ENCODE results near the gene RSAD2.
"Not testable (repeated sequence)": the region's sequence is repeated elsewhere in the genome, so short reads cannot be mapped to it uniquely, and the experiment has no call there.

The RSAD2 gene

DNA sequence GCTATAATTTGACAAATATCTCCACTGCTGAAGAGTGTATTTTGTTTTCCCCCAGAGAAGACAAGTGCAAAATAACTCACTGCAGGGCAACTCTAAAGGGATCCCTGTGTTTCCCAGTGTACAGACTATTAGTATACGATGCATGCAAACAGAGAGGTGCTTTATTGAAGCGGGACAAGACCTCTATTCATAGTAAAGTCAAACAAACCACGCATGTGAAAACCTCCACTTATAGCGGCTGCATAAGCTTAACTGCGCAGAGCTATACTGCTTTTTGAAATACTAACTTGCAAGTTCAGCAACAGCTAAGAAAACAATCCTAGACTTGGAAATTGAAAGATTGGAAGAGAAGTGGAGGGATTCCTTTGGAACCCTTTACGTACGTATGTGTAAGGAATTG is 55.3 kb downstream of the RSAD2 start:
- no peaks in the 10 kb centered on the region for H3K9me3 ChIP-seq
- H3K36me3 ChIP-seq, result no peaks in the 10 kb centered on the region
- no peak overlapping the region for H3K27ac ChIP-seq
- intact Hi-C loops (cut with DNase I; ENCODE audit: low total_unique reads), result no loop called here
- no peaks in the 10 kb centered on the region for H3K27me3 ChIP-seq
- H3K4me1 ChIP-seq, result no peaks in the 10 kb centered on the region
- no peak overlapping the region for H3K4me3 ChIP-seq
- DNase-seq, result no peak
- TF ChIP-seq, protein P1, sequence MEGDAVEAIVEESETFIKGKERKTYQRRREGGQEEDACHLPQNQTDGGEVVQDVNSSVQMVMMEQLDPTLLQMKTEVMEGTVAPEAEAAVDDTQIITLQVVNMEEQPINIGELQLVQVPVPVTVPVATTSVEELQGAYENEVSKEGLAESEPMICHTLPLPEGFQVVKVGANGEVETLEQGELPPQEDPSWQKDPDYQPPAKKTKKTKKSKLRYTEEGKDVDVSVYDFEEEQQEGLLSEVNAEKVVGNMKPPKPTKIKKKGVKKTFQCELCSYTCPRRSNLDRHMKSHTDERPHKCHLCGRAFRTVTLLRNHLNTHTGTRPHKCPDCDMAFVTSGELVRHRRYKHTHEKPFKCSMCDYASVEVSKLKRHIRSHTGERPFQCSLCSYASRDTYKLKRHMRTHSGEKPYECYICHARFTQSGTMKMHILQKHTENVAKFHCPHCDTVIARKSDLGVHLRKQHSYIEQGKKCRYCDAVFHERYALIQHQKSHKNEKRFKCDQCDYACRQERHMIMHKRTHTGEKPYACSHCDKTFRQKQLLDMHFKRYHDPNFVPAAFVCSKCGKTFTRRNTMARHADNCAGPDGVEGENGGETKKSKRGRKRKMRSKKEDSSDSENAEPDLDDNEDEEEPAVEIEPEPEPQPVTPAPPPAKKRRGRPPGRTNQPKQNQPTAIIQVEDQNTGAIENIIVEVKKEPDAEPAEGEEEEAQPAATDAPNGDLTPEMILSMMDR (IDR thresholded peaks at IDR 0.05), result no peak

DNA sequence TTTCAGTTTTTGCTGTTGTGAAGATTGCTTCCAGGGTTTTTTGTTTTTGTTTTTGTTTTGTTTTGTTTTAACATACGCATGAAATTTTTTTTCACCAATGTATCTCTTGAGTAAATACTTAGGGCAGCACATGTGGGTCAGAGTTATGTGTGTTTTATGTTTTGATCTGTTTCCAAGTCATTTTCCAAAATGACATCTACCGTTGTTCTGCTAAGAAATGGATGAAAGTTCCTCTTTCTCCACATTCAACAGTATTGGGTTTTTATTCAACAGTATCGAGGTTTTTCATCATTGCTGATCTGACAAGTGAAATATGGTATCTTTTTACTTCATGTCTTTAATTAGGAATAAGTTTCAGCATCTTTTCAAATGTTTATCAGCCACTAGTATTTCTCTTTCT is 56.3 kb downstream of the RSAD2 start:
- H3K4me1 ChIP-seq, result no peaks in the 10 kb centered on the region
- H3K9me3 ChIP-seq, result no peaks in the 10 kb centered on the region
- intact Hi-C loops (cut with DNase I; ENCODE audit: low total_unique reads), result no loop called here
- no peak overlapping the region for H3K27ac ChIP-seq
- no peak overlapping the region for H3K4me3 ChIP-seq
- H3K27me3 ChIP-seq, result no peaks in the 10 kb centered on the region
- DNase-seq, result no peak
- no peaks in the 10 kb centered on the region for H3K36me3 ChIP-seq
- TF ChIP-seq, protein P1 (IDR thresholded peaks at IDR 0.05), result no peak

DNA sequence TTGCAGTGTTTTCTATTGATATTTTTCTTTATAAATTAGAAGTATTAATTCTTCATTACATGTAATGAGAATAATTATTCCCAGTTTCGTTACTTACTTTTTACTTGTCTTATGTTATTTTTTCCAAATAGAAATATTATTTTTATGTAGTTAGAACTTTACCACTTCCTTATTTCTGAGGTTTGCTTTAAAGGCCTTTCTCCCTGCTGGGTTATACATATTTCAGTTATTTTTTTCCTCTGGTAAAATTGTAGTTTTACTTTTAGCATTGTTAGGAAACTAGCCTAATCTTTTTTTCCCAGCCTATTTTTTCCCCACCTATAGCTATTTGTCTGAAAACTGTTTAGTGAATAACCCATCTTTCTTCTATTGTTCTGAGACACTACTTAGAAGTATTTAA is 56.8 kb downstream of the RSAD2 start:
- H3K27ac ChIP-seq, result no peak overlapping the region

DNA sequence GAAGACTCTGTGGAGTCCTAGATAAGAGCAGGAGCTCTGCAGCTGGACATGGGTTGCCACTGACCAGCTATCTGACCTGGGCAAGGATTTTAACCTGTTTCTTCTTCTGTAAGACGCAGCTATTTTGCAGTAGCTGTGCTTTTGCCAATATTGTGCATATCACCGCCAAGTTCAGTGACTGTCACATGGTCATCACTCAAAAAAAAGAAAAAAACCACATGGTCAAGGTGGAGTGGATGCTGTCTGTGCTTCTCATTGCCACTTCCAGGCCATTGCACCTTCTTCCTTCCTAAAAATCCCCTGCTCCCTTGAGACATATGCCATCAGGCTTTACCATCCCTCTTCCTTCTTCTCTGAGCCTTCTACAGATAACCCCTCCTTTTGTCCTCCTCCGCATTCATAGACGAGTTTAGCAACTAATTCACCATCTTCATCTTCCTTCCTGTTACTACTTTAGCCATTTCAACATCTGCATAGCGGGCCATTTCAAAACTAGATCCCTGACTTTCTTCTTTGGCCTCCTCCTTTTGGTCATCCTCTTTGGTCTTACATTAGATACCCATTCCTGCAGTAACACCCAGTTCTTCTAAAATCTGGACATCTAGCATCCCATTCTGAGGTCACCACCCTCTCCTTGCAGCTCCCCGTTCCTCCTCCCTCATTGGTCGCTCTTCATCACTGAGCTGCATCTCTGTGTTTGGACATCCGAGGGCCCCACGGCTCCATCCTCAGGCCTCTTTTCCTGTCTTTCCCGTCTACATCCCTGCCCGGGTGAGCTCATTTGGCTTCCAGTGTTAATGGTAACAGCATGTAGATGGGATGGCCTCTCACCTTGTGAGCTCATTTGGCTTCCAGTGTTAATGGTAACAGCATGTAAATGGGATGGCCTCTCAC is 57.4 kb downstream of the RSAD2 start:
- Histone ChIP-seq H3K4me1 (no peaks in the 10 kb centered on the region), H3K36me3 (no peaks in the 10 kb centered on the region), H3K9me3 (no peaks in the 10 kb centered on the region), H3K4me3 (no peak overlapping the region), H3K27ac (no peak overlapping the region), H3K27me3 (no peaks in the 10 kb centered on the region)
- DNase-seq, result no peak
- TF ChIP-seq, protein P1 (IDR thresholded peaks at IDR 0.05), result no peak
- intact Hi-C loops (cut with DNase I; ENCODE audit: low total_unique reads), result no loop called here

More for the DNA sequence above, 56.8 kb downstream of the RSAD2 start:
- intact Hi-C loops (cut with DNase I; ENCODE audit: low total_unique reads), result no loop called here
- H3K36me3 ChIP-seq, result no peaks in the 10 kb centered on the region
- no peaks in the 10 kb centered on the region for H3K27me3 ChIP-seq
- H3K4me1 ChIP-seq, result no peaks in the 10 kb centered on the region
- TF ChIP-seq, protein P1 (IDR thresholded peaks at IDR 0.05), result no peak
- H3K9me3 ChIP-seq, result no peaks in the 10 kb centered on the region
- H3K4me3 ChIP-seq, result no peak overlapping the region
- no peak for DNase-seq

DNA sequence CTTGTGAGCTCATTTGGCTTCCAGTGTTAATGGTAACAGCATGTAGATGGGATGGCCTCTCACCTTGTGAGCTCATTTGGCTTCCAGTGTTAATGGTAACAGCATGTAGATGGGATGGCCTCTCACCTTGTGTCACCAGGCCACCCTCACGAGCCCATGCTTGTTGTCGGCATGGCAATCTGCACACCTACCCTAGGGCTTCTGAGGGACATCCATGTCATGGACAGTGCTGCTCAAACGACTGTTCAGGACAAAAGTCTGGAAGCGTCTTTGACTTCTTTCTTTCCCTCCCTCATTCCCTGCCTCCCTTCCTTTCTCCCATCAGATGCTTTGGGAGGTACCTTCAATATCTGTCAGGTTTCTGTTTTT is 58.1 kb downstream of the RSAD2 start:
- H3K27ac ChIP-seq; H3K9me3 ChIP-seq; H3K36me3 ChIP-seq; intact Hi-C loops (cut with DNase I; ENCODE audit: low total_unique reads); DNase-seq; H3K4me3 ChIP-seq; H3K27me3 ChIP-seq; H3K4me1 ChIP-seq: not testable (repeated sequence)

DNA sequence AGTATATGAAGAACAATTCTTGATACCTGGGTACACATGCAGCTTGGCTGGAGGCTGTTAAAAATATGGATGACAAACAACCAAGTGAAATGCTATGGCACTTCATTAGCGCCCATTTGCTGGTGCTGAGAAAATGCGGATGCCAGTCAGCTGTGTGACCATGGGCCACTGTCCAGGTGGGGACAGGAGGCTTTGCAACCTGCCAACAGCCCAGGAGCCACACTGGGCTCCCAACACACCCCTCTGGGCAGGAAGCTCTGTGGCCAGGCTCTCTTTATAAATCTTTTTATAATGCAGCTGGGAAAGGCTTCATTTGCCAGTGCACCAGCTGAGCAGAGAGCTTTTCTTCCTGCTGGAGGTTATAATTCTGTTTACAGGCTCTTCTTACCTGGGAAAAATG is 59.6 kb downstream of the RSAD2 start:
- H3K9me3 ChIP-seq, result no peaks in the 10 kb centered on the region
- H3K27ac ChIP-seq, result no peak overlapping the region
- no peak overlapping the region for H3K4me3 ChIP-seq
- intact Hi-C loops (cut with DNase I; ENCODE audit: low total_unique reads), result no loop called here
- TF ChIP-seq, protein P1 (IDR thresholded peaks at IDR 0.05), result no peak
- DNase-seq, result no peak
- no peaks in the 10 kb centered on the region for H3K4me1 ChIP-seq
- no peaks in the 10 kb centered on the region for H3K36me3 ChIP-seq
- H3K27me3 ChIP-seq, result no peaks in the 10 kb centered on the region

Measured in tibial artery (tissue), 4 donors.